ENCODE results near the gene SSTR1.

The SSTR1 gene

GRCh38 chr14:38243696-38244240, 36.1 kb downstream of the SSTR1 start:
- no peak for DNase-seq

GRCh38 chr14:38248321-38249028, 40.8 kb downstream of the SSTR1 start:
- DNase-seq: no peak

GRCh38 chr14:38250331-38250730, 42.6 kb downstream of the SSTR1 start:
- no peak for DNase-seq

GRCh38 chr14:38252066-38252710, 44.5 kb downstream of the SSTR1 start:
- DNase-seq: no peak

- DNase-seq: no peak
Measured at GRCh38 chr14:38253676-38254075, 46.0 kb downstream of the SSTR1 start.

- no peak for DNase-seq
Measured at GRCh38 chr14:38254571-38255407, 47.1 kb downstream of the SSTR1 start.

GRCh38 chr14:38255408-38255672, 47.6 kb downstream of the SSTR1 start:
- DNase-seq: no peak

- no peak for DNase-seq
Measured at GRCh38 chr14:38255673-38256532, 48.2 kb downstream of the SSTR1 start, which contains the start of gene CLEC14A. Gene CLEC14A, minus strand, starts transcription at chr14:38256093. Its CDS starts 71 bp downstream, at chr14:38256022.

- DNase-seq: no peak
Measured at GRCh38 chr14:38256533-38256840, 48.8 kb downstream of the SSTR1 start.

- DNase-seq: no peak
Measured at GRCh38 chr14:38257507-38257906, 49.8 kb downstream of the SSTR1 start.

- no peak for DNase-seq
Measured at GRCh38 chr14:38261620-38262019, 53.9 kb downstream of the SSTR1 start.

Measured in T-helper 9 cell (primary cell).